ENCODE data around the gene GPR18. TPM values are rescaled to one million over a fixed set of nuclear protein-coding genes. Genes with fewer than 3 reads are reported as not detected.
"Not testable (repeated sequence)": the region's sequence is repeated elsewhere in the genome, so short reads cannot be mapped to it uniquely, and the experiment has no call there.

The GPR18 gene
- total RNA-seq, 1 donor = not detected

DNA sequence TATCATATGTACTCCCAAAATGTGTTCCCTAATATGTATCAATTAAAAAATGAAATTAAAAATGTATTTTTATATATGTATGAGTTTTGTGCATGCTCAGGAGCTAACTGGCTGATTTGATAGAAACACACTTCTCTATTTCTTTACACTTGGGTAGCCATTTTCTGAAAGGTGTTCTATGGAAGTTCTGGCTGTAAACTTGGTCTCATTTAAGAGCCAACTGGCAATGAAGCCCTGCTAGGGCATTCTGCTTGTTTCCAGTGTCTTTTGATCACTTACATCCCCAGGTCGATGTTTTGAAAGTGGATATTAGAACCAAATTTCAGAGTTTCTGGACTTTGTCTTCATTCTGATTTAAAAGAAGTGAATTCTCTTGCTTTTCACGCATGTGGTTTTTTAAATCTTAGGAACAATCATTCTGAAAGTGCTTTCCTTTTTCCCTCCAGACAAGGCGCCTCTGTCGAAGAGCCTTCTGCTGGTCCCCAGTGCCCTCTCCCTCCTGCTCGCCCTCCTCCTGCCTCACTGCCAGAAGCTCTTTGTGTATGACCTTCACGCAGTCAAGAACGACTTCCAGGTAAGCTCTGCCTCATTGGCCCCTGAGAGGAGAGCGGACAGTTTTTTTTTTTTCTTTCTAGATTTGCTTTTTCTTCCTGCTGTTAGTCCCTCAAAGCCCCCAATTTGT is 20.1 kb downstream of the GPR18 start:
- H3K4me3 ChIP-seq (ENCODE audit: low read depth, low read length) = no peak overlapping the region
- no peak for TF ChIP-seq CTCF (IDR thresholded peaks at IDR 0.05; ENCODE audit: insufficient read depth, low read length)
- no peak for DNase-seq (ENCODE audit: low read depth)

DNA sequence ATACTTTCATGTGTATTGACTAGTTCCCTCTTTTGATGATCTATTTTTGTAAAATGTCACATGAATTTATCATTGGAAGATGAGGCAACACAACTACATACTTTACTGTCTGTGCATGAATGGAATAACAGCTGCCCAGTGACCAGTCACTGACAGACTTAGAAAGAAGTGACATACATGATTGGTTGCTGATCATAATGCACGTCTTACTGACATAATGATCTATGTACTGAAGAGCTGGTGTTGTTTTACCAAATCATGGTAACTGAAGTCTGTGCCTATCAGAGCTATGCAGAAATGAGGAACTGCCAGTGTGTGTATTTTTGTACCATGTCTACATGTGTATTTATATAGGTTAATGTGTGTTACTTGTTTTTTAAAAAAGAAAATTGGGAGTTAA is 26.5 kb downstream of the GPR18 start:
- TF ChIP-seq CTCF (IDR thresholded peaks at IDR 0.05; ENCODE audit: insufficient read depth, low read length) = no peak
- no peak overlapping the region for H3K4me3 ChIP-seq (ENCODE audit: low read depth, low read length)
- DNase-seq (ENCODE audit: low read depth) = no peak

- TF ChIP-seq CTCF (IDR thresholded peaks at IDR 0.05; ENCODE audit: insufficient read depth, low read length) = no peak
- H3K4me3 ChIP-seq (ENCODE audit: low read depth, low read length) = no peak overlapping the region
- no peak for DNase-seq (ENCODE audit: low read depth)
These were observed 27.2 kb downstream of the GPR18 start for GRCh38 chr13:99230991-99231390.

DNA sequence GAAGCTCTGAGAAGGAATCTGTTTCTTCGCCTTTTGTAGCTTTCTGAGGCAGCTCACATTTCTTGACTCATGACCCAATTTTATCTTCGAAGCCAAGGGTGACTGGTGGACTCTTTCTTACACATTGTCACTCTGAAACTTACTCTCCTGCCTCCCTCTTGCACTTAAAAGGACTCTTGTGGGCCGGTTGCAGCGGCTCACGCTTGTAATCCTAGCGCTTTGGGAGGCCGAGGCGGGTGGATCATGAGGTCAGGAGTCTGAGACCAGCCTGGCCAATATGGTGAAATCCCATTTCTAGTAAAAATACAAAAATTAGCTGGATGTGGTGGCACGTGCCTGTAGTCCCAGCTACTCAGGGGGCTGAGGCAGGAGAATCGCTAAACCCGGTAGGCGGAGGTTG is 27.6 kb downstream of the GPR18 start:
- not testable (repeated sequence) for DNase-seq (ENCODE audit: low read depth); H3K4me3 ChIP-seq (ENCODE audit: low read depth, low read length)

DNA sequence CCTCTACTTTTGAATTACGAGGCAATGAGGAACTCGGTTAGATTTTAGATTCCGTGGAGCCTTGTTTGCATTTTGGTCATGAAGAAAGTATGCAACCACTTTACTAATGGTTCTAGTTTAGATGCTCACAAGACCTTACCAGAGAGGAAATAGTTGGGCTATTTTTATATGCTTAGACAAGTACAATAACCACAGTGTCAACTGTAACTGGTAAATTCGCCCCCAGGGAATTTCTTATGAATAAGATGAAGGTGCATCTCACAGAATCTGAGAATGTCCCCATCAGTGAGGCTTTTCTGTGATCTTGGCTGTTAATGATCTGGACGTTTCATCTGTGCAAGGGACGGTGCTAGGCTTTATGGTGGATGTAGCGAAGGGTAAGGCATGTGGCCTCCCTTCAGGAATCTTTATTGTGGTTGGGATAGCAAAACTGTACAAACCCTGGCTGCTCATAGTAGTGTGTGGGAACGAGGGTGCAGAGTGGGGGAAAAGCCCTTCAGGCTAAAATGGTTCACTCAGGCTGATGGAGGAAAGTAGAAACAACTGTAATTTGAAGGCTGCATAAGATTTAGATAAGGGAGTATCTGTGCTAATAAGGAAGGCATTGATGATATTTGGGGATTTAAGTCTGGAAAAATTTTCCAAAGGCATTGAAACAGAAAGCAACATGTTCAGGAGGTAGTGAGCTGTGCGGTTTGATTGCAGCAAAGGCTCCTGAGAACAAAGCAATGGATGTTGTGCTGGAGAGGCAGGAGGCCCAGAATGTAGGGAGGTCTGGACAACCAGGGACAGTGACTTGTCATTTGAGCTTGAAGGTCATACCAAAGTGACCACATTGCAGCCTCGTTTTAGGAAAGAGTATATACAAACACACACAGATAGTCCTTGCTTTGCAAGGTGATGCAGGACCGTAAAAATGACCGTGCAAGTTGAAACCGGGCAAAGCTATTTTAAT is 29.2 kb downstream of the GPR18 start:
- H3K4me3 ChIP-seq (ENCODE audit: low read depth, low read length) = no peak overlapping the region
- TF ChIP-seq CTCF (IDR thresholded peaks at IDR 0.05; ENCODE audit: insufficient read depth, low read length) = no peak
- DNase-seq (ENCODE audit: low read depth) = peak; percentile 19

GRCh38 chr13:99227909-99228688 is 30.1 kb downstream of the GPR18 start:
- TF ChIP-seq CTCF (IDR thresholded peaks at IDR 0.05; ENCODE audit: insufficient read depth, low read length) = no peak
- H3K4me3 ChIP-seq (ENCODE audit: low read depth, low read length) = no peak overlapping the region
- DNase-seq (ENCODE audit: low read depth) = no peak
